Endothelial cell (in vitro differentiated cells): ENCODE data around the gene DACT3. TPM values are rescaled to one million over a fixed set of nuclear protein-coding genes. Genes with fewer than 3 reads are reported as not detected.

Experiments
- DNase-seq: peaks from one replicate; pipeline ENCODE4 v3.0.0; 2021; ENCODE audit warnings: low spot score
- H3K27ac Mint-ChIP-seq: one replicate; pipeline ENCODE4 v1.8.0; 2021; ENCODE audit warnings: mixed read lengths, inconsistent platforms; ENCODE audit not compliant: unreplicated experiment
- H3K27me3 Mint-ChIP-seq: one replicate; pipeline ENCODE4 v1.8.0; 2021; ENCODE audit warnings: mild to moderate bottlenecking, moderate library complexity, mixed read lengths, inconsistent platforms; ENCODE audit not compliant: unreplicated experiment
- H3K36me3 Mint-ChIP-seq: one replicate; pipeline ENCODE4 v1.8.0; 2021; ENCODE audit warnings: mild to moderate bottlenecking, low read depth, mixed read lengths, inconsistent platforms; ENCODE audit not compliant: unreplicated experiment
- H3K4me1 Mint-ChIP-seq: one replicate; pipeline ENCODE4 v1.8.0; 2021; ENCODE audit warnings: mild to moderate bottlenecking, mixed read lengths, inconsistent platforms; ENCODE audit not compliant: unreplicated experiment
- H3K4me3 Mint-ChIP-seq: one replicate; pipeline ENCODE4 v1.8.0; 2021; ENCODE audit warnings: mild to moderate bottlenecking, mixed read lengths, inconsistent platforms; ENCODE audit not compliant: unreplicated experiment
- H3K9me3 Mint-ChIP-seq: one replicate; pipeline ENCODE4 v1.8.0; 2021; ENCODE audit warnings: mixed read lengths, inconsistent platforms; ENCODE audit not compliant: unreplicated experiment
- CTCF ChIP-seq: fragments of 200-600 bp; sonication (generic); IDR thresholded peaks from one replicate; pipeline ENCODE4 v1.5.0; 2021; ENCODE audit warnings: antibody characterized with exemption; ENCODE audit not compliant: unreplicated experiment
- total RNA-seq: library from RNA; stranded (reverse); fragmentation: NEBNext Ultra II Directional; extraction: Animal tissue kit (Norgen Biotek cat#: 25700); gene quantifications from one replicate; pipeline ENCODE4 v1.2.1, GENCODE V29; 2021; ENCODE audit not compliant: unreplicated experiment

The DACT3 gene
- total RNA-seq, 1 donor from 2014 or later = 1.1 TPM

- peak overlapping the region; percentile 20 for H3K27ac Mint-ChIP-seq
- peaks cover 20% of the 10 kb centered on the region for H3K4me1 Mint-ChIP-seq
- peaks cover 28% of the 10 kb centered on the region for H3K36me3 Mint-ChIP-seq
- peaks cover 20% of the 10 kb centered on the region for H3K27me3 Mint-ChIP-seq
- no peak for DNase-seq
- TF ChIP-seq CTCF = no peak
- peak overlapping the region; percentile 70 for H3K4me3 Mint-ChIP-seq
- H3K9me3 Mint-ChIP-seq = no peaks in the 10 kb centered on the region
These were observed 54.1 kb downstream of the DACT3 start for GRCh38 chr19:46606681-46607447.

GRCh38 chr19:46606019-46606418 lies 55.0 kb downstream of the DACT3 start:
- no peak for DNase-seq
- Mint-ChIP-seq H3K4me3 (peak overlapping the region; percentile 70), H3K4me1 (peaks cover 20% of the 10 kb centered on the region), H3K27me3 (peaks cover 15% of the 10 kb centered on the region), H3K36me3 (peaks cover 28% of the 10 kb centered on the region), H3K9me3 (no peaks in the 10 kb centered on the region), H3K27ac (peak overlapping the region; percentile 20)
- no peak for TF ChIP-seq CTCF

- H3K4me1 Mint-ChIP-seq = peaks cover 20% of the 10 kb centered on the region
- H3K27ac Mint-ChIP-seq = no peak overlapping the region
- no peak for DNase-seq
- peaks cover 28% of the 10 kb centered on the region for H3K36me3 Mint-ChIP-seq
- no peak overlapping the region for H3K4me3 Mint-ChIP-seq
- no peak for TF ChIP-seq CTCF
- H3K9me3 Mint-ChIP-seq = no peaks in the 10 kb centered on the region
- H3K27me3 Mint-ChIP-seq = peaks cover 18% of the 10 kb centered on the region
These were observed 55.6 kb downstream of the DACT3 start for GRCh38 chr19:46605356-46605821.

GRCh38 chr19:46604781-46605355 lies 56.1 kb downstream of the DACT3 start:
- H3K4me3 Mint-ChIP-seq = no peak overlapping the region
- peaks cover 20% of the 10 kb centered on the region for H3K4me1 Mint-ChIP-seq
- H3K27me3 Mint-ChIP-seq = peaks cover 16% of the 10 kb centered on the region
- no peak overlapping the region for H3K27ac Mint-ChIP-seq
- H3K9me3 Mint-ChIP-seq = no peaks in the 10 kb centered on the region
- H3K36me3 Mint-ChIP-seq = peaks cover 32% of the 10 kb centered on the region
- DNase-seq = no peak
- no peak for TF ChIP-seq CTCF

- Mint-ChIP-seq H3K27ac (no peak overlapping the region), H3K27me3 (peaks cover 13% of the 10 kb centered on the region), H3K4me1 (peaks cover 20% of the 10 kb centered on the region), H3K4me3 (peak overlapping the region; percentile 59), H3K36me3 (peaks cover 24% of the 10 kb centered on the region), H3K9me3 (no peaks in the 10 kb centered on the region)
- DNase-seq = no peak
- no peak for TF ChIP-seq CTCF
These were observed 57.2 kb downstream of the DACT3 start for GRCh38 chr19:46603752-46604231.
